Ishikawa (cell line): ENCODE measurements around the gene GALNT13.

Experiments used
- CEBPB ChIP-seq: IDR thresholded peaks from 2 replicates; pipeline ENCODE4 v1.6.1; 2012
- EGR1 ChIP-seq: IDR thresholded peaks from 2 replicates; pipeline ENCODE4 v1.6.1; 2012
- EP300 ChIP-seq: IDR thresholded peaks from 2 replicates; pipeline ENCODE4 v1.6.1; 2012; ENCODE audit warnings: borderline replicate concordance
- FOXM1 ChIP-seq: IDR thresholded peaks from 2 replicates; pipeline ENCODE4 v1.6.1; 2012; ENCODE audit warnings: low read depth, borderline replicate concordance
- MAX ChIP-seq: IDR thresholded peaks from 2 replicates; pipeline ENCODE4 v1.6.1; 2012
- NFIC ChIP-seq: IDR thresholded peaks from 2 replicates; pipeline ENCODE4 v1.6.1; 2012
- RAD21 ChIP-seq: IDR thresholded peaks from 2 replicates; pipeline ENCODE4 v1.6.1; 2012; ENCODE audit warnings: low read depth
- REST ChIP-seq: IDR thresholded peaks from 2 replicates; pipeline ENCODE4 v1.6.1; 2012; ENCODE audit warnings: low read depth, mild to moderate bottlenecking
- TAF1 ChIP-seq: IDR thresholded peaks from 2 replicates; pipeline ENCODE4 v1.6.1; 2012; ENCODE audit warnings: low read depth, mild to moderate bottlenecking
- TCF12 ChIP-seq: IDR thresholded peaks from 2 replicates; pipeline ENCODE4 v1.6.1; 2012; ENCODE audit warnings: low read depth
- TEAD4 ChIP-seq: IDR thresholded peaks from 2 replicates; pipeline ENCODE4 v1.6.1; 2012
- YY1 ChIP-seq: IDR thresholded peaks from 2 replicates; pipeline ENCODE4 v1.6.1; 2012; ENCODE audit warnings: low read depth

GRCh38 chr2:154289870-154290269 lies 418.1 kb downstream of the GALNT13 start:
- no peak for TF ChIP-seq RAD21
- no peak for TF ChIP-seq REST
- no peak for TF ChIP-seq EP300
- no peak for TF ChIP-seq TEAD4
- TF ChIP-seq CEBPB = no peak
- TF ChIP-seq TAF1 = no peak
- TF ChIP-seq MAX = no peak
- no peak for TF ChIP-seq FOXM1
- no peak for TF ChIP-seq NFIC
- no peak for TF ChIP-seq EGR1
- no peak for TF ChIP-seq TCF12
- TF ChIP-seq YY1 = no peak
